ENCODE results near the gene FCHSD2. TPM values are rescaled to one million over a fixed set of nuclear protein-coding genes. Genes with fewer than 3 reads are reported as not detected.

The FCHSD2 gene
- total RNA-seq, 4 donors from 2014 or later: 5.7 to 16.8 (median 7.9) TPM

DNA sequence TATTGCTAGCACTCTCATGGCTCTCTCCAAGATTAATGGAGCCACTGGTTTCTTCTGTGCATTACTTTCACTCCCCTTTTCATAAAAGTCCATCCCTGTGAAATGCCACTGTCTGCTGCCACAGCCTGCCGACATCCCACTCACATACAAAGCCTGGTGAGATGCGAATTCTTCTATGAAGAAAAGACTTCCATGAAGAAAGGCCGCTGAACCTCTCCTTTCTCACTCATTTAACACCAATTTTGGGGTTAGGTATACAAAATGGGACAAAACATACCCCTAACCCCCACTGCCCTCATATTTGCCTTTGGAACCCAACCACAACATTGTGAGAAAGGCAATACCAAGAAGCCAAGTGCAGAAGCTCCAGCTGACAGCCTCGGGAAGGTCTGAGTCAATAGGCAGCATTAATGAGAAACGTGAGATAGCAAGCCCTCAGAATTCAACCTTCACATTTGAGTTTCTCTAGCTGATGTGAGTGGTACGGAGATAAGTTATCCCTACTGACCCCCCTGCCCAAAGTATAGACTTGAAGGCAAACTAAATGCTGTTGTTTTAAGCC lies 171.5 kb downstream of the FCHSD2 start:
- WGBS: 90% methylated on average over 6 of the region's 6 CpGs
- no peaks in the 10 kb centered on the region for H3K27me3 ChIP-seq
- no peaks in the 10 kb centered on the region for H3K4me1 ChIP-seq
- no peak for DNase-seq (ENCODE audit: low spot score in 2 of 2)
- no peak overlapping the region for H3K4me3 ChIP-seq
- no peaks in the 10 kb centered on the region for H3K36me3 ChIP-seq
- no peak overlapping the region for H3K27ac ChIP-seq
- no peak for TF ChIP-seq POLR2A (IDR thresholded peaks at IDR 0.05)
- no peaks in the 10 kb centered on the region for H3K9me3 ChIP-seq

DNA sequence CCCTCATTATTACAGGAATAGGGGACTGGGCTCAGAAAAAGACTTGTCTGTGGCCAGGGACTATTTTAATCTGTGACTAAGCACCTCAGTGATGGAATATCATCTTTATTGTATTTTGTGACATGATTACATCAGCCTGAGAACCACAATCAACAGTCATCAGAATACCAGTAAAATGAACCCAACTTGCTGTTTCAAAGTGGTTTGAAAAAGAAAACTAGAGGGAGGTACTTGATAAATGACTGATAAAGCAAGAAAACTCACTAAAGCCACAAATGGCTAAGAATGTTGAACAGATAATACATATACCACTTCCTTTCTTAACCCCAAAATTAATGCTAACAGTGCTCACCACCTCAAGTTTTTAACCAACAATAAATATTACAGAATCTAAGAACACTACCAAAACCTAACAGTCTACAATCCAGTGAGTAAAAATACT lies 172.2 kb downstream of the FCHSD2 start:
- Histone ChIP-seq H3K4me1 (no peaks in the 10 kb centered on the region), H3K27ac (no peak overlapping the region), H3K9me3 (no peaks in the 10 kb centered on the region), H3K27me3 (no peaks in the 10 kb centered on the region), H3K36me3 (no peaks in the 10 kb centered on the region), H3K4me3 (no peak overlapping the region)
- no peak for DNase-seq (ENCODE audit: low spot score in 2 of 2)
- TF ChIP-seq, protein P1, sequence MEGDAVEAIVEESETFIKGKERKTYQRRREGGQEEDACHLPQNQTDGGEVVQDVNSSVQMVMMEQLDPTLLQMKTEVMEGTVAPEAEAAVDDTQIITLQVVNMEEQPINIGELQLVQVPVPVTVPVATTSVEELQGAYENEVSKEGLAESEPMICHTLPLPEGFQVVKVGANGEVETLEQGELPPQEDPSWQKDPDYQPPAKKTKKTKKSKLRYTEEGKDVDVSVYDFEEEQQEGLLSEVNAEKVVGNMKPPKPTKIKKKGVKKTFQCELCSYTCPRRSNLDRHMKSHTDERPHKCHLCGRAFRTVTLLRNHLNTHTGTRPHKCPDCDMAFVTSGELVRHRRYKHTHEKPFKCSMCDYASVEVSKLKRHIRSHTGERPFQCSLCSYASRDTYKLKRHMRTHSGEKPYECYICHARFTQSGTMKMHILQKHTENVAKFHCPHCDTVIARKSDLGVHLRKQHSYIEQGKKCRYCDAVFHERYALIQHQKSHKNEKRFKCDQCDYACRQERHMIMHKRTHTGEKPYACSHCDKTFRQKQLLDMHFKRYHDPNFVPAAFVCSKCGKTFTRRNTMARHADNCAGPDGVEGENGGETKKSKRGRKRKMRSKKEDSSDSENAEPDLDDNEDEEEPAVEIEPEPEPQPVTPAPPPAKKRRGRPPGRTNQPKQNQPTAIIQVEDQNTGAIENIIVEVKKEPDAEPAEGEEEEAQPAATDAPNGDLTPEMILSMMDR (IDR thresholded peaks at IDR 0.05): no peak
- no peak for TF ChIP-seq POLR2AphosphoS5 (IDR thresholded peaks at IDR 0.05)
- no peak for TF ChIP-seq EP300 (IDR thresholded peaks at IDR 0.05)
- no peak for TF ChIP-seq POLR2A (IDR thresholded peaks at IDR 0.05)

DNA sequence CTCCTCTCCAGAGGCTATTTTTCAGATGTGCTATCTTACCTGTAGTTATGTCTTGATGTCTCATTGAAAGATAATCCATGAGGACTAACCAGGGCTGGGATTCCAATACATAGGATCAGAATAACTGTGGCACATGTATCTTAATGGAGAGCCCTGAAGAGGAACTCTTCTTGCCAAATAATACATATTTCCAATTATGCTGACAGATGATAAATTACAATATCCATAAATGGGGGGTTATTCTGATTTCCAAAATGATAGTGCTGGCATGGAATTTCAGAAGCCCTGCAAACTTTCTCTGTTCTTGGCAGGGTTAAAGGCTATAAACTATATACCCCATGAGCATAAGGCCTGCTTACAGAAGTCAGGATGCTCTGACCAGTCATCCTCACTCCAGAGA lies 173.7 kb downstream of the FCHSD2 start:
- Histone ChIP-seq H3K27ac (no peak overlapping the region), H3K27me3 (no peaks in the 10 kb centered on the region), H3K9me3 (no peaks in the 10 kb centered on the region)

DNA sequence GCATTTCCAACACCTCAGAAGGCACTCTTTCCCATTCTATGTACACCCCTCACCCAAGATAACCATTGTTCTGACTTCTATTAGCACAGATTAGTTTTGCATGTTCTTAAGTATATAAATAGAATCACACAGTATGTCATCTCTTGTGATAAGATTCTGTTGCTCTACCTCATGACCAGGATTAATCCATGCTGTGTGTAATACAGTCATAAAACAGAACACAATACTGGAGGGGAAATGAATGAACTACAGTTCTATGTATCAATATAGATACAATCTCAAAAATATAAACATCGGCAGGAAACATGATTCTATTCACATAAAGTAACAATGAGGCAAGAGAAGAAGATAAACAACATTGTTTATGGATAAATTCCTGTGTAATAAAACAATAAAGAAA lies 176.4 kb downstream of the FCHSD2 start:
- Histone ChIP-seq H3K27me3 (no peaks in the 10 kb centered on the region), H3K27ac (no peak overlapping the region), H3K36me3 (no peaks in the 10 kb centered on the region), H3K4me1 (no peaks in the 10 kb centered on the region), H3K4me3 (no peak overlapping the region), H3K9me3 (no peaks in the 10 kb centered on the region)
- 83% methylated on average over 1 of the region's 1 CpG for WGBS
- DNase-seq (ENCODE audit: low spot score in 2 of 2): no peak
- TF ChIP-seq POLR2A (IDR thresholded peaks at IDR 0.05) (no peak), EP300 (IDR thresholded peaks at IDR 0.05) (no peak), POLR2AphosphoS5 (IDR thresholded peaks at IDR 0.05) (no peak)
- TF ChIP-seq, protein P1 (IDR thresholded peaks at IDR 0.05): no peak

More for the DNA sequence above, 173.7 kb downstream of the FCHSD2 start:
- TF ChIP-seq, protein P1 (IDR thresholded peaks at IDR 0.05): no peak
- TF ChIP-seq POLR2A (IDR thresholded peaks at IDR 0.05): no peak
- no peak for TF ChIP-seq EP300 (IDR thresholded peaks at IDR 0.05)
- TF ChIP-seq POLR2AphosphoS5 (IDR thresholded peaks at IDR 0.05): no peak
- DNase-seq (ENCODE audit: low spot score in 2 of 2): no peak
- no peaks in the 10 kb centered on the region for H3K4me1 ChIP-seq
- no peaks in the 10 kb centered on the region for H3K36me3 ChIP-seq
- H3K4me3 ChIP-seq: no peak overlapping the region

DNA sequence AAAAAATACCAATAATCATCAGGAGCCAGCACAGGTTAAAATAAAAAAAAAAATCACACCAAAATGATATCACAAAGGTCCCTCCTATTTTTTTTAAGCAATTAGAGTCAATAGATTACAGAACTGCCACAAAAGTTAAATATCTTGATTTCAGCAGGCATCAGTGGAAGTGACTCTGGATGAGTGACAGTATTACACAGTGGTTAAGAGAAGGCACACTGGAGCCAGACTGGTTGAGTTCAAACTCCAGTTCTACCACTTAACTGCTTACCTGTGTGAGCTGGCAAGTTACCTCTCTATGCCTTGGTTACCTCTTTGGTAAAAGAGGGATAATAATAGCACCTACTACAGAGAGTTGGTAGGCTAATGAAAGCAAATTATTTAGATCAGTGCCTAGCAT lies 179.4 kb downstream of the FCHSD2 start:
- DNase-seq (ENCODE audit: low spot score in 2 of 2): no peak
- Histone ChIP-seq H3K9me3 (no peaks in the 10 kb centered on the region), H3K36me3 (no peaks in the 10 kb centered on the region), H3K27me3 (no peaks in the 10 kb centered on the region), H3K4me3 (no peak overlapping the region), H3K4me1 (no peaks in the 10 kb centered on the region), H3K27ac (no peak overlapping the region)
- TF ChIP-seq, protein P1 (IDR thresholded peaks at IDR 0.05): no peak
- no peak for TF ChIP-seq POLR2A (IDR thresholded peaks at IDR 0.05)
- TF ChIP-seq EP300 (IDR thresholded peaks at IDR 0.05): no peak
- no peak for TF ChIP-seq POLR2AphosphoS5 (IDR thresholded peaks at IDR 0.05)

DNA sequence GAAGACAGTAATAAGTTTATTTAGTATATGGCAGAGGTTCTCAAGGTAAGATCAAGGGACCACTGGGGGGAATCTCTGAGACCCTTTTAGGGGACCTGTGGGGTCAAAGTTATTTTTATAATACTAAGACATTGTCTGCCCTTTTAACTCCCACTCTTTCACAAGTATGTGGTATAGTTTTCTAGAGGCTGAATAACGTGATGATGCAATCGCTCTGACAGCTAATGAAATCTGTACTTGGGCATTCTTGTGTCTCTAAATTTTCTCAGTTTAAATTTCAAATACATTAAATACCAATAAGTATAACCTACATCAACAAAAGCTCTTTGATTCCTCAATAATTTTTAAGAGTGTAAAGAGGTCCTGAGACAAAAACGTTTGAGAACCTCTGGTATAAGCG lies 180.0 kb downstream of the FCHSD2 start:
- no peak for DNase-seq (ENCODE audit: low spot score in 2 of 2)
- H3K27ac ChIP-seq: no peak overlapping the region
- no peaks in the 10 kb centered on the region for H3K27me3 ChIP-seq
- TF ChIP-seq, protein P1 (IDR thresholded peaks at IDR 0.05): no peak
- no peak for TF ChIP-seq POLR2AphosphoS5 (IDR thresholded peaks at IDR 0.05)
- TF ChIP-seq POLR2A (IDR thresholded peaks at IDR 0.05): no peak
- no peak for TF ChIP-seq EP300 (IDR thresholded peaks at IDR 0.05)
- 84% methylated on average over 4 of the region's 4 CpGs for WGBS
- H3K9me3 ChIP-seq: no peaks in the 10 kb centered on the region
- no peaks in the 10 kb centered on the region for H3K4me1 ChIP-seq
- no peaks in the 10 kb centered on the region for H3K36me3 ChIP-seq
- H3K4me3 ChIP-seq: no peak overlapping the region

Measured in suprapubic skin (tissue), 4 donors.